Fibroblast of pulmonary artery (primary cell): Measurements from ENCODE around the gene SPATS2L.

Experiments used
- DNase-seq: peaks from one replicate; pipeline ENCODE4 v3.0.0-alpha.2; 2010; ENCODE audit warnings: low read depth
- H3K4me3 ChIP-seq: replicated peaks from 2 replicates; pipeline ENCODE4 v1.5.1; 2011; ENCODE audit warnings: low read depth, mild to moderate bottlenecking, control low read depth, low read length, moderate library complexity
- CTCF ChIP-seq: IDR thresholded peaks from 2 replicates; pipeline ENCODE4 v1.5.1; 2011; ENCODE audit warnings: mild to moderate bottlenecking, control low read depth, low read length, inconsistent platforms; ENCODE audit errors: missing control alignments

Gene SPATS2L

GRCh38 chr2:200296118-200296517 lies 10.4 kb upstream of the SPATS2L start:
- H3K4me3 ChIP-seq = no peak overlapping the region
- DNase-seq = no peak
- TF ChIP-seq CTCF = no peak

GRCh38 chr2:200297100-200297499 lies 9.4 kb upstream of the SPATS2L start:
- H3K4me3 ChIP-seq = no peak overlapping the region
- no peak for TF ChIP-seq CTCF
- no peak for DNase-seq

GRCh38 chr2:200297989-200298388 lies 8.5 kb upstream of the SPATS2L start:
- TF ChIP-seq CTCF = no peak
- no peak for DNase-seq
- H3K4me3 ChIP-seq = no peak overlapping the region

GRCh38 chr2:200298816-200299215 lies 7.7 kb upstream of the SPATS2L start:
- no peak overlapping the region for H3K4me3 ChIP-seq
- no peak for TF ChIP-seq CTCF
- DNase-seq = no peak

- no peak for DNase-seq
- H3K4me3 ChIP-seq = no peak overlapping the region
- no peak for TF ChIP-seq CTCF
These were observed 6.4 kb upstream of the SPATS2L start for GRCh38 chr2:200300065-200300464.

- no peak overlapping the region for H3K4me3 ChIP-seq
- peak; percentile 60 for DNase-seq
- TF ChIP-seq CTCF = no peak
These were observed 5.7 kb upstream of the SPATS2L start for GRCh38 chr2:200300638-200301314.

GRCh38 chr2:200301953-200302858 lies 4.3 kb upstream of the SPATS2L start:
- no peak for TF ChIP-seq CTCF
- no peak overlapping the region for H3K4me3 ChIP-seq
- no peak for DNase-seq
